ENCODE results near the gene MRPL14.
A peak's percentile ranks its signal among the peaks of the same experiment; 100 is the strongest.

GRCh38 chr6:44074813-44075646 lies 52.2 kb downstream of the MRPL14 start:
- peak; percentile 0 for TF ChIP-seq CTCF (IDR thresholded peaks at IDR 0.05; ENCODE audit: low read depth, low read length, missing input control)
- TF ChIP-seq SP1 (IDR thresholded peaks at IDR 0.05), result no peak
- TF ChIP-seq JUND (IDR thresholded peaks at IDR 0.05), result no peak
- TF ChIP-seq TAF1 (conservative IDR thresholded peaks at IDR 0.05), result no peak
- no peak for TF ChIP-seq GABPA (IDR thresholded peaks at IDR 0.05 in 1 of 2, conservative IDR thresholded peaks at IDR 0.05 in 1 of 2)
- TF ChIP-seq RXRA (IDR thresholded peaks at IDR 0.05), result no peak
- TF ChIP-seq NR2F2 (IDR thresholded peaks at IDR 0.05), result no peak
- TF ChIP-seq RAD21 (IDR thresholded peaks at IDR 0.05), result no peak

Data from liver (tissue), 3 donors.